SK-N-SH (cell line): ENCODE measurements around the gene RABGAP1L.

Source experiments
- EP300 ChIP-seq, 2 experiments: IDR thresholded peaks; 2 replicates each; pipeline versions ENCODE4 v1.4.0 to v1.6.1; 2012; ENCODE audit warnings: borderline replicate concordance in 1 of 2, low read depth in 1 of 2, low read length in 1 of 2
- FOSL2 ChIP-seq: IDR thresholded peaks from 2 replicates; pipeline ENCODE4 v1.4.0; 2012; ENCODE audit warnings: low read depth, mild to moderate bottlenecking, moderate library complexity, borderline replicate concordance
- GATA2 ChIP-seq: sonication (generic); formaldehyde crosslinking; IDR thresholded peaks from 2 replicates; pipeline ENCODE4 v1.5.0; 2020; ENCODE audit warnings: mild to moderate bottlenecking, missing genetic modification reagents
- POLR2AphosphoS5 ChIP-seq: IDR thresholded peaks from 2 replicates; pipeline ENCODE4 v1.6.1; 2012; ENCODE audit warnings: low read depth, low read length
- RAD21 ChIP-seq: IDR thresholded peaks from 2 replicates; pipeline ENCODE4 v1.6.1; 2012; ENCODE audit warnings: mild to moderate bottlenecking, low read length
- RCOR1 ChIP-seq: fragments of 150-350 bp; IDR thresholded peaks from 2 replicates; pipeline ENCODE4 v1.6.1; 2017; ENCODE audit warnings: antibody characterized with exemption, low read length
- RFX5 ChIP-seq: IDR thresholded peaks from 2 replicates; pipeline ENCODE4 v1.6.1; 2012; ENCODE audit warnings: mild to moderate bottlenecking, improper control_type of control experiment, low read length
- TAF1 ChIP-seq: IDR thresholded peaks from 2 replicates; pipeline ENCODE4 v1.6.1; 2012; ENCODE audit warnings: low read depth, mild to moderate bottlenecking, low read length, moderate library complexity, borderline replicate concordance
- TCF12 ChIP-seq: IDR thresholded peaks from 2 replicates; pipeline ENCODE4 v1.4.0; 2012
- YY1 ChIP-seq: IDR thresholded peaks from 2 replicates; pipeline ENCODE4 v1.4.0; 2012; ENCODE audit warnings: low read depth, mild to moderate bottlenecking
- TF ChIP-seq, protein P1 (sequence below): IDR thresholded peaks from 2 replicates; pipeline ENCODE4 v1.6.1; 2012; ENCODE audit warnings: mild to moderate bottlenecking, low read depth, low read length, moderate library complexity
- TF ChIP-seq, protein P2 (sequence below): fragments of 200-600 bp; sonication (generic); IDR thresholded peaks from 2 replicates; pipeline ENCODE4 v1.6.1; 2017; ENCODE audit warnings: antibody characterized with exemption, mild to moderate bottlenecking, moderate library complexity
- TF ChIP-seq, protein P3 (sequence below): fragments of 150-350 bp; IDR thresholded peaks from 2 replicates; pipeline ENCODE4 v1.6.1; 2017; ENCODE audit warnings: antibody characterized with exemption, low read length, low read depth, borderline replicate concordance

DNA sequence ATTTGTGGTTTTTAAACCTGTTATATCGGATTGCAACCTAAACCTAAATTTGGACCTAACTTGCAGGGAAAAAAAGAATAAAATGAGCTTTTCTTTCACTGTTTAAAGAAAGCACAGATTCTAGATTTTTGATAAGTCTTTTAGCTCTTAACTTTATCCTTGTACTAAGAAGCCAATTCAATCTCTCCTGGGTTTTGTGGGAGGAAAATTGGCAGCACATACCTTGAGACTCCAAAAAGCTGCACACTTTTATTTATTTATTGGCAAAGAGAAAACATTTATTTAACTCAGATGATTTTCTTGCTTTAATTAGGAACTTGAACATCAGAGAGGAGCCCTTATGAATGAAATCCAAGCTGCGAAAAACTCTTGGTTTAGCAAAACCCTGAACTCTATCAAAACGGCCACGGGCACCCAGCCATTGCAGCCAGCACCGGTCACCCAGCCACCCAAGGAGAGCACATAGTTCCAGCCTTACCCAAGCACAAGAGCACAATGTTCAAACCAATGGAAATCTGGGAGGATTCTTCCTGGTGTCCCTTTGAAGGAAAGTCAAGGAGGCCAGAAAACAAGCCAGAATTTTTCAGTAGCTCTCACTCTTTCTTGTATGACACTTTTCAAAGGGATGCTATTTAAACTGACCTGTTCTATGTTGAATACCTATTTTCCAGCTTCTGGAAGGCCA, 830.4 kb downstream of the RABGAP1L start:
- TF ChIP-seq, protein P1, sequence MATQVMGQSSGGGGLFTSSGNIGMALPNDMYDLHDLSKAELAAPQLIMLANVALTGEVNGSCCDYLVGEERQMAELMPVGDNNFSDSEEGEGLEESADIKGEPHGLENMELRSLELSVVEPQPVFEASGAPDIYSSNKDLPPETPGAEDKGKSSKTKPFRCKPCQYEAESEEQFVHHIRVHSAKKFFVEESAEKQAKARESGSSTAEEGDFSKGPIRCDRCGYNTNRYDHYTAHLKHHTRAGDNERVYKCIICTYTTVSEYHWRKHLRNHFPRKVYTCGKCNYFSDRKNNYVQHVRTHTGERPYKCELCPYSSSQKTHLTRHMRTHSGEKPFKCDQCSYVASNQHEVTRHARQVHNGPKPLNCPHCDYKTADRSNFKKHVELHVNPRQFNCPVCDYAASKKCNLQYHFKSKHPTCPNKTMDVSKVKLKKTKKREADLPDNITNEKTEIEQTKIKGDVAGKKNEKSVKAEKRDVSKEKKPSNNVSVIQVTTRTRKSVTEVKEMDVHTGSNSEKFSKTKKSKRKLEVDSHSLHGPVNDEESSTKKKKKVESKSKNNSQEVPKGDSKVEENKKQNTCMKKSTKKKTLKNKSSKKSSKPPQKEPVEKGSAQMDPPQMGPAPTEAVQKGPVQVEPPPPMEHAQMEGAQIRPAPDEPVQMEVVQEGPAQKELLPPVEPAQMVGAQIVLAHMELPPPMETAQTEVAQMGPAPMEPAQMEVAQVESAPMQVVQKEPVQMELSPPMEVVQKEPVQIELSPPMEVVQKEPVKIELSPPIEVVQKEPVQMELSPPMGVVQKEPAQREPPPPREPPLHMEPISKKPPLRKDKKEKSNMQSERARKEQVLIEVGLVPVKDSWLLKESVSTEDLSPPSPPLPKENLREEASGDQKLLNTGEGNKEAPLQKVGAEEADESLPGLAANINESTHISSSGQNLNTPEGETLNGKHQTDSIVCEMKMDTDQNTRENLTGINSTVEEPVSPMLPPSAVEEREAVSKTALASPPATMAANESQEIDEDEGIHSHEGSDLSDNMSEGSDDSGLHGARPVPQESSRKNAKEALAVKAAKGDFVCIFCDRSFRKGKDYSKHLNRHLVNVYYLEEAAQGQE: no peak
- TF ChIP-seq, protein P2, sequence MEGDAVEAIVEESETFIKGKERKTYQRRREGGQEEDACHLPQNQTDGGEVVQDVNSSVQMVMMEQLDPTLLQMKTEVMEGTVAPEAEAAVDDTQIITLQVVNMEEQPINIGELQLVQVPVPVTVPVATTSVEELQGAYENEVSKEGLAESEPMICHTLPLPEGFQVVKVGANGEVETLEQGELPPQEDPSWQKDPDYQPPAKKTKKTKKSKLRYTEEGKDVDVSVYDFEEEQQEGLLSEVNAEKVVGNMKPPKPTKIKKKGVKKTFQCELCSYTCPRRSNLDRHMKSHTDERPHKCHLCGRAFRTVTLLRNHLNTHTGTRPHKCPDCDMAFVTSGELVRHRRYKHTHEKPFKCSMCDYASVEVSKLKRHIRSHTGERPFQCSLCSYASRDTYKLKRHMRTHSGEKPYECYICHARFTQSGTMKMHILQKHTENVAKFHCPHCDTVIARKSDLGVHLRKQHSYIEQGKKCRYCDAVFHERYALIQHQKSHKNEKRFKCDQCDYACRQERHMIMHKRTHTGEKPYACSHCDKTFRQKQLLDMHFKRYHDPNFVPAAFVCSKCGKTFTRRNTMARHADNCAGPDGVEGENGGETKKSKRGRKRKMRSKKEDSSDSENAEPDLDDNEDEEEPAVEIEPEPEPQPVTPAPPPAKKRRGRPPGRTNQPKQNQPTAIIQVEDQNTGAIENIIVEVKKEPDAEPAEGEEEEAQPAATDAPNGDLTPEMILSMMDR: no peak
- no peak for TF ChIP-seq RAD21
- TF ChIP-seq TAF1: no peak
- no peak for TF ChIP-seq RFX5
- no peak for TF ChIP-seq GATA2 (CRISPR knock-in tag)
- TF ChIP-seq POLR2AphosphoS5: no peak
- no peak for TF ChIP-seq TCF12
- no peak for TF ChIP-seq YY1
- no peak for TF ChIP-seq FOSL2
- no peak for TF ChIP-seq EP300 (IDR thresholded peaks at IDR 0.05; ENCODE audit: borderline replicate concordance in 1 of 2, low read depth in 1 of 2, low read length in 1 of 2)
- no peak for TF ChIP-seq RCOR1
- TF ChIP-seq, protein P3, sequence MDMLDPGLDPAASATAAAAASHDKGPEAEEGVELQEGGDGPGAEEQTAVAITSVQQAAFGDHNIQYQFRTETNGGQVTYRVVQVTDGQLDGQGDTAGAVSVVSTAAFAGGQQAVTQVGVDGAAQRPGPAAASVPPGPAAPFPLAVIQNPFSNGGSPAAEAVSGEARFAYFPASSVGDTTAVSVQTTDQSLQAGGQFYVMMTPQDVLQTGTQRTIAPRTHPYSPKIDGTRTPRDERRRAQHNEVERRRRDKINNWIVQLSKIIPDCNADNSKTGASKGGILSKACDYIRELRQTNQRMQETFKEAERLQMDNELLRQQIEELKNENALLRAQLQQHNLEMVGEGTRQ: no peak
